HG03571 (cell line): Measurements from ENCODE around the gene DGKQ.
A peak's percentile ranks its signal among the peaks of the same experiment; 100 is the strongest.

Experiments
- ATAC-seq: cut with Tn5 transposase; IDR thresholded peaks from one replicate; pipeline ENCODE4 v1.9.1; 2021; ENCODE audit not compliant: unreplicated experiment

Gene DGKQ

DNA sequence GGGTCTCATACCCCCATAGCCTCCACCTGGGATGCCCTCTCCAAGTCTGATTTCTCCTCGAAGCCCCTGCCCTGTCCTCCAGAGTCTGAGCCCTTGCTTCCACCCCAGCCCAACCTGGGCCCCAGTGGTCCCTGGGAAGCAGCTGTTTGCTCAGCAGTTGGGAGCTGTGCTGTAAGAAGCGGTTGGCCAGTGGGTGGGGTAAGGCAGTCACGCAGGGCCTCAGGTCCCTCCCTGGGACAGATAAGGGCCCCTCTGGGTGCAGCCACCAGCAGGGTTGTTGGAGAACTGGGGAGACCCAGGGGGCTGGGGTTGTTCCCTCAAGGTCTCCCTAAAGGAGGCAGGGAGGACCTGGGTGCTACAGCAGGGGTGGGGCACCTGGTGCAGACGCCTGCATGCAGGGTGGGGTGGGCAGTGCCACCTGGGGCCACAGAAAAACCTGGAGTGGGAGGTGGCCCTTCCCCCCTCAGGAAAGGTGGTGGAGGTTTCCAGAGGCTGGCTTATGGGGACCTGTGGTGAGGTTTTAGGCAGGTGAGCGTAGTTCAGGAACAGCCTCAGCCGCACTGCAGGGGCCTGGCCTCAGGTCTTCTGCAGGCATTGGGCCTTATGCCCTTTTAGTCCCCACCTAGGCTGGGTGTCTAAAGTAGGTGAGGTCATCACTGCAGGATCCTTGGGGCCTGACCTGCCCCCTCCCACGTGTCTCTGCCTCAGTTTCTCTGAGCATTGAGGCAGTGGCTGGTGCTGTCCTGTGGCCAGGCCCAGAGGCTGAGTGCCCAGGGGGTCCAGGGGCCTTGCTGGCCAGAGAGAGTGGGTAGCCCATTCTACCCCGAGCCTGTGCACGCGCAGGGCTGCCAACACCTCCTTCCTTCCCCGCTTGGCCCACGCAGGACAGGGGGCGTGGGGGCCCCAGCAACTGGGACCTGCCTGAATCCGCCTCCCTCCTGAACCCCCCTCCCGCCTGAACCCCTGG is 22.9 kb upstream of the DGKQ start:
- ATAC-seq = no peak

DNA sequence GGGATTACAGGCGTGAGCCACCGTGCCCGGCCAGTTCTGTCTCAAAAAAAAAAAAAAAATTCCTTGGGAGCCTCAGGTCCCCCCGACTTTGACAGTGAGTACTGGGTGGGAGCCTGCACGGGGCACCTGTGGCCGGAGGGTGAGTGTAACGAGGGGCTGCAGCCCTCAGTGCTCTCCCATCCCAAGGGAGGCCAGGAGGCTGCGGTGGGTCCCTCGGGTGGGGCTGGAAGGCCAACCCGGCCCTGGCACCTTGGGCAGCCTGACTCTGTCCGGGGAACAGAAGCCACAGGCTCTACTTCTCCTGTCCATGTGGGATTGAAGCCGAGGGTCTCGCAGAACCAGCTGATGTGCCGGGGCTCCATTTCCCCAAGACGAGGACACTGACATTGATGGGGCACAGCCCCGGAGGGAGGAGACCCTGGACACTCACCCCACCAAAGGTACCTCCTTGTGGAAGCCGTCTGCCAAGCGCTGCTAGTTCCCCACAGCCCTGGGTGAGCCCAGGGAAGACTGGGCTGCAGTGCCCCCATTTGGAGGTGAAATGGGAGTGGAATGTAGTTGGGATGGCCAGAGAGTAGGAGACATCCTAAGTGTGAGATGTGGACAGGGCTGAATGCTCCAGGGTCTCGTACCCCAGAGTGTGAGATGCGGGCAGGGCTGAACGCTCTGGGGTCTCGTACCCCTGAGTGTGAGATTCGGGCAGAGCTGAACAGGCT is 22.1 kb upstream of the DGKQ start:
- no peak for ATAC-seq

GRCh38 chr4:993111-994029 is 20.0 kb upstream of the DGKQ start, which contains the start of gene SLC26A1:
Gene SLC26A1, minus strand, starts transcription at chr4:993404. Its CDS starts 1,701 bp downstream, at chr4:991703.
- ATAC-seq = no peak

DNA sequence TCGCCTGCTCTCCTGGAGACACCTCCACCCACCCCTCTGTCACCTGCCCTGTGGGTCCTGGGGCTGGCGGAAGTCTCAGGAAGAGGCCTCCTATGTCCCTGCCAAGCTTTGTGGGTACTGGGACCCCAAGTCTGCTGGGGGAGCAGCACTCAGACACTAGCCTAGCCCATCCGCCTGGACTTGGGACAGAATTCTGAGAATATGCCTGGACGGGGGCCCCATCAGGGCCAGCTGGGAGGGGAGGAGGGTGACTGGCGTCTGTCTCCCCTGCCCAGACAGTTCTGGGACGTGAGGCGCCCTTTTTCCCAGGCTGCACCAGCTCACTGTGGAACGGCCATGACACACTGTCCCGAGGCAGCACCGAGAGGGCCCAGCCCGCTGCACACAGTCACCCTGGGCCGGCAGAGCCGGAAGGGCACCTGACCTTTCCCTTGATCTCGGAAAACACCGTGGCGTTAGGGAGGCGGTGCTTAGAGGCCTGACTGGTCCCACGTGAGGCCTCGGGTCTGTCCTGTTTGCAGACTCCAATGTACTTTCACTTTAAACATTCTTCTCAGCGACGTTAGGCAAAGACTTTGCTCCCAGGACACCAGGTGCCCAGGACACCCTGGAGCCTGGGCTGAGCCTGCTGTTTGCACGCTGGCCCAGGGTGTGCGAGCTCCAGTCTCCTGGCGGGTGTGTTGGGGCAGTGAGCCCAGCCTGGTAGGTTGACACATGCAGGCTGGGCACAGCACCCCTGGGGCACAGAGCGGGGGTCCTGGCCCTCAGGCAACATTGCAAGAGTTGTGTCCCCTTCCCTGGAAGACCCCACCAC is 19.1 kb upstream of the DGKQ start:
- no peak for ATAC-seq

- no peak for ATAC-seq
Observed at GRCh38 chr4:991451-992296, 18.3 kb upstream of the DGKQ start.

GRCh38 chr4:990746-991367 is 17.5 kb upstream of the DGKQ start:
- no peak for ATAC-seq

- no peak for ATAC-seq
Observed at GRCh38 chr4:989722-990471, 16.5 kb upstream of the DGKQ start.

DNA sequence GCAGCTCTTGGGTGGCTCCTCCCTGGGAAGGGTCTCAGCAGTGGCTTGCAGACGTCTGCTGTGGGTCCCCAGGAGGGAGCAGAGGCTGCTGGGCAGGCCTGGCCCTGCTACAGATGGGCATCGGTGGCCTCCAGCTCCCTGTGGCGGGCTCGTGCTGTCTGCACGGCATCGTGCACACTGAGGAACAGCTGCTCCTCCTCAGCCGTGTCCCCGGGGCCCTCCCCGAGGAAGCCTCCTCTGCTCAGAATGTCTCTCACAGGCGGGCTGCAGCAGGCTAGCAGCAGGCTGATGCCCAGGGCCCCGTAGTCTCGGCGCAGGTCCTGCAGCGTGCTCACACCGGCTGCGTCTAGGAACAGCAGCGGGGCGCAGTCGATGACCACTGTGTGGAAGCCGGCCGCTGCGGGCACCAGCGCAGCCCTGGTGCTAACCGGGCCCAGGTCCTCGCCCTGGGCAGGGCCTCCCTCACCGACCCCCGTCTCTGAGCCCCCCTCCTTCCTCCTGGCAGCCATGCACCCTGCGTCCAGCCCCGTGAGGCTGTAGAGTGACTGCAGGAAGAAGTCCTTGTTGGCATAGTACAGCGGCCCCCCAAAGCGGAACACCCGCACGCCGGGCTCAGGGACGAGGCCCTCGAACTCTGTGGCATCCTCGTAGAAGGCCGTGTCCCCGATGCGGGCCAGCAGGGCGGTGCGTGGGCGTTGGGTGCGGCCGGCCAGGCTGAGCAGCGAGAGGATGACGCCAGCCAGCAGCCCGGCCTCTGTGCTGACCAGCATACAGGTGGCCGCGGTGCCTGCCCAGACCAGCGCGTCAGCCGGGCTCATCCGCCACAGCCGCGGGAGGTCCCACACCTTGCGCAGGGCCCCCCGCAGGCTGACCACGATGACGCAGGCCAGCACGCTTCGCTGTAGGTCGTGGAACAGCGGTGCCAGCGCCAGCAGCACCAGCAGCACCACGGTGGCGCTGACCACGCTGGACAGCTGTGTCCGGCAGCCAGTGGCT is 15.7 kb upstream of the DGKQ start:
- no peak for ATAC-seq

GRCh38 chr4:987624-988513 is 14.5 kb upstream of the DGKQ start:
- ATAC-seq = no peak

DNA sequence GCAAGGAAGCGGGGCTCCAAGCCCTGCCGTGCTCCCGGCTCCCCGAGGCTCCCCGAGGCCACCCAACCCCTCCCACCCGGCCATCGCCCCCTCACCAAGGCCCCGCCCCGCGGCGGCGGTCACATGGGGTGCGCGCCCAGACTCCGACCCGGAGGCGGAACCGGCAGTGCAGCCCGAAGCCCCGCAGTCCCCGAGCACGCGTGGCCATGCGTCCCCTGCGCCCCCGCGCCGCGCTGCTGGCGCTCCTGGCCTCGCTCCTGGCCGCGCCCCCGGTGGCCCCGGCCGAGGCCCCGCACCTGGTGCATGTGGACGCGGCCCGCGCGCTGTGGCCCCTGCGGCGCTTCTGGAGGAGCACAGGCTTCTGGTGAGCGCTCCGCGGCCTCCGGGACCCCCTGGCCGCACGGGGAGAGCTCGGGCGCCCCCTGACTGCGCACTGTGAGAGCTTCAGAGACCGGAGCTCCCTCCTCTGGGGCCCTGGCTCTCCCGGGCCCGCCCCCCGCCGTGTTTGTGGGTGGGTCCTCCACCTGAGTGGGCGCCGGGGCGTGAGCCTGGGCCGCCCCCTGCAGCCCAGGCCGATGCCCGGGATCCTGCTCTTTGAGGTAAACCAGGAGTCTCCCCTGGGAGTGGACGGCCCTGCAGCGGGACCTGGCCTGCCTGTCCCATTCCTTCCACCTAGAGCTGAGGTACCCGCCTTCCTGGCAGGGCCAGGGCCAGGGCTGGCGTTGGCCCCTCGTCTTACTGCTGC is 13.7 kb upstream of the DGKQ start, which contains the start of gene IDUA:
TSS of gene IDUA (plus strand) at position 166 of the 745 bp plus-strand sequence. CDS start at position 207, 41 bp downstream.
- peak; percentile 65 for ATAC-seq

DNA sequence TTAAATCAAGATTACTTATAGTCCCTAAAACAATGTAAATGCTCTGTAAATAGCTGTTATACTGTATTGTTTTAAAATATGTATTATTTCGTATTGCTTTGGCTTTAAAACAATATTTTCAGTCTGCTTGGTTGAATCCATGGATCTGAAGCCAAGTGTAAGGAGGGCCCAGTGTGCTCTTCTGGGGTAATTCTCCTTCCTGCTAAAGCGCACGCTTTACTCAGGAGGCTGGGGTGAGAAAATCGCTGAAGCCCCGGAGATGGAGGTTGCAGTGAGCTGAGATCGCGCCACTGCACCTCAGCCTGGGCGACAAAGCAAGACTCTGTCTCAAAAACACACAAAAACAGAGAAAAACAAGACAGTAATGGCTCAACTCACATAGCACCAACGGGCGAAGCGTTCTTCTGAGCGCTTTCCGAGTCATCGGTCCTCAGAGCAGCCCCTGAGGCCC is 13.1 kb upstream of the DGKQ start:
- ATAC-seq = no peak

DNA sequence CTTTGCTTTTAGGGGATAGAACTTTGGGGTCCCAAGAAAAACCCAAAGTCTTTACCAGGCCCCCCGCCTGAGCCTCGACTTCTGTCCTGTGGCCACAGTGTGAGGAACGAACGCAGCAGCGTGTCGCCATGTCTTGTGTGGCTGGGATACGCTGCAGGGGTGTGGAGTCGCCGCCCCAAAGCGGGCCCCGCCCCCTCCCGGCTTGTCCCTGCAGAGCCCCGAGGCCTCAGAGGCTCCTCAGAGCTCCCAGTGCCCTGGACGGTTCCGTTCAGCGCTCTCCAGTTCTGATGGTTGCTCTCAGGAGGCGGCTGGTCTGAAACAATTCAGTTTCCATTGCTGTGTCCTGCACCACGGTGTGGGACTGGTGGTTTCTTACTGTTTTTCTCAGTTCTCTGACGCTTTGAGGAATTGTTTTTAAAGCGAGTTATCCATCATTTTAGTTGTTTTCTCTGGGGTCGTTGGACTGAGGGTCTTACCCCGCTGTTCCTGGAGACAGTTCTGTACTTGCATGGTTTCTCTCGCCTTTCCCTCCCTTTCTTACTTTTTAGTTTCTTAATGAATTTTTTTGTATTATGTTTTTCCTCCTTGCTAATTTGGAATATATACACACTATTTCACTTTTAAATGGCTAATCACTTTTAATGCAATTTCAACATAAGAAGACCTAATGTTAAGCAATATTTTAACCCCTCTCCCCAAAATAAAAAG is 11.9 kb upstream of the DGKQ start:
- ATAC-seq = no peak

GRCh38 chr4:984336-985054 is 11.1 kb upstream of the DGKQ start:
- no peak for ATAC-seq

DNA sequence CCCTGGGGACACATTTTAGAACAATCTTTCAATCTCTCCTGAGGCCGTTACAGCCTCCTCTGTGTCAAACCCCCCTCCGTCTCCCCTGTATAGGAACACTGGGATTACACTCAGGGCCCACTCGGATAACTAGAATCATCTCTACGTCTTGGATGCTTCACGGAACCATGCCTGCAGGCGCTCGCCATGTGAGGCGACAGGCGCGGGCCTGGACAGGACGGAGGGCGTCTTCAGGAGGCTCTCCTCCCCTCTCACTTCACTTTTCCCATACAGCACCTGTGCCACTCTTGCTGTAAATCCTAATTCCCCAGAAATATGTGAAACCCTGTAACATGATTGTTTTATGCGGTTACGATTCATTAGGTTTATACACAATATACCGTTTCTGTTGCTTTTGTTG is 9.4 kb upstream of the DGKQ start:
- no peak for ATAC-seq
